Measurements from ENCODE around the gene CWC15. TPM values are rescaled to one million over a fixed set of nuclear protein-coding genes. Genes with fewer than 3 reads are reported as not detected.

CWC15 gene
- total RNA-seq, 2 experiments from 2014 or later: 42.5 to 66.0 TPM

DNA sequence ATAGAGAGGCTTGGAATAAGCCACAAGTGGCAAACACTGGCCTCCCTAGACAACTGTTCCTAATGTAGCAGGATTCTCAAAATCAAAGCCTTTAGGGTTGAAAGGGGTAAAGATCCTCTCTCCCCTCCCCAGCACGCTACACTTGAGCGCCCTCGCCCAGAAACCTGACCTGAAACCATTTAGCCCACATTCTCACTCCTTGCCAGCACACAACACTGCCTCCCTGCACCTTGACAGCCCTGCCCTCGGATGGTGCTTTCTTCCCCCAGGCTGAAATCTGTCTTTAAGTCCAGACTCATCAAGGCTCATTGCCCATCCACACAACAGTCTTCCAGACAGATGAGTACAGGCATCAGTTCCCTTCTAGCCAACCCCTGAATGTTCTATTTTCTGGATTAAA, 26.5 kb downstream of the CWC15 start:
- BruUV-seq (replicated peaks): no TSS peak
- CTCF ChIA-PET (ENCODE audit: unreplicated experiment): no interaction called here
- TF ChIP-seq EZH2phosphoT487 (IDR thresholded peaks at IDR 0.05; ENCODE audit: borderline replicate concordance, low read depth, low read length): no peak
- TF ChIP-seq, protein P1, sequence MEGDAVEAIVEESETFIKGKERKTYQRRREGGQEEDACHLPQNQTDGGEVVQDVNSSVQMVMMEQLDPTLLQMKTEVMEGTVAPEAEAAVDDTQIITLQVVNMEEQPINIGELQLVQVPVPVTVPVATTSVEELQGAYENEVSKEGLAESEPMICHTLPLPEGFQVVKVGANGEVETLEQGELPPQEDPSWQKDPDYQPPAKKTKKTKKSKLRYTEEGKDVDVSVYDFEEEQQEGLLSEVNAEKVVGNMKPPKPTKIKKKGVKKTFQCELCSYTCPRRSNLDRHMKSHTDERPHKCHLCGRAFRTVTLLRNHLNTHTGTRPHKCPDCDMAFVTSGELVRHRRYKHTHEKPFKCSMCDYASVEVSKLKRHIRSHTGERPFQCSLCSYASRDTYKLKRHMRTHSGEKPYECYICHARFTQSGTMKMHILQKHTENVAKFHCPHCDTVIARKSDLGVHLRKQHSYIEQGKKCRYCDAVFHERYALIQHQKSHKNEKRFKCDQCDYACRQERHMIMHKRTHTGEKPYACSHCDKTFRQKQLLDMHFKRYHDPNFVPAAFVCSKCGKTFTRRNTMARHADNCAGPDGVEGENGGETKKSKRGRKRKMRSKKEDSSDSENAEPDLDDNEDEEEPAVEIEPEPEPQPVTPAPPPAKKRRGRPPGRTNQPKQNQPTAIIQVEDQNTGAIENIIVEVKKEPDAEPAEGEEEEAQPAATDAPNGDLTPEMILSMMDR (conservative IDR thresholded peaks at IDR 0.05; ENCODE audit: low read length): no peak
- no peaks in the 10 kb centered on the region for H3K9me3 ChIP-seq (ENCODE audit: low read length)
- H3K4me3 ChIP-seq (ENCODE audit: low read depth, low read length, poor library complexity, severe bottlenecking): no peak overlapping the region
- DNase-seq (ENCODE audit: low spot score): no peak
- no peak overlapping the region for H3K27ac ChIP-seq (ENCODE audit: low read depth, low read length, poor library complexity, severe bottlenecking)
- intact Hi-C loops (cut with micrococcal nuclease; ENCODE audit: unreplicated experiment): no loop called here
- POLR2A ChIA-PET: no interaction called here
- no peaks in the 10 kb centered on the region for H3K36me3 ChIP-seq (ENCODE audit: insufficient read depth, low read length)
- no peaks in the 10 kb centered on the region for H4K20me1 ChIP-seq (ENCODE audit: insufficient read depth, low read length)
- no peaks in the 10 kb centered on the region for H3K79me2 ChIP-seq (ENCODE audit: insufficient read depth, low read depth, low read length)
- H3K9me2 ChIP-seq (ENCODE audit: insufficient read depth, low read length): no peaks in the 10 kb centered on the region
- H2AFZ ChIP-seq (ENCODE audit: low read length): no peak overlapping the region
- no peak overlapping the region for H3K4me2 ChIP-seq (ENCODE audit: low read length)
- no peaks in the 10 kb centered on the region for H3K4me1 ChIP-seq (ENCODE audit: insufficient read depth, low read length, poor library complexity, severe bottlenecking)

DNA sequence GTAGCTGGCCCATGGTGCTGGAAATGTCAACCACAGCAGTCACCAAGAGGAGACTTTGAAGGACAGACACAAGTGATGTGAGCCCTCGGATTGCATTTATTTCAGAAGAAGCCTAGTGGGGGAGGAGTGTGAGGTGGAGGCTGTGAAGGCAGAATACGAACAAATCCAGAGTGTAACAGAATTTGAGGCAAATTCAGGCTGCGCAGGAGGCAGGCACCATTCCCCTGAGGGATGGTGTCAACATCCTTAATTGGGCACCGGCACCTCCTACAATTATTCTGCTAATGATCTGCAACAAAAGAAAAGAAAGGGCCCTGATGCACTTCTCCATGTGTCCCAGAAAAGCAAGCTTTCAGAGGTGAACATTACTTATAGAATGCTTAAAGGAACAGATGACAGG, 32.2 kb downstream of the CWC15 start:
- Histone ChIP-seq H3K27ac (ENCODE audit: low read depth, low read length, poor library complexity, severe bottlenecking) (no peak overlapping the region), H4K20me1 (ENCODE audit: insufficient read depth, low read length) (no peaks in the 10 kb centered on the region), H3K36me3 (ENCODE audit: insufficient read depth, low read length) (no peaks in the 10 kb centered on the region), H3K4me3 (ENCODE audit: low read depth, low read length, poor library complexity, severe bottlenecking) (no peak overlapping the region), H3K4me2 (ENCODE audit: low read length) (no peak overlapping the region), H3K9me3 (ENCODE audit: low read length) (no peaks in the 10 kb centered on the region), H3K9me2 (ENCODE audit: insufficient read depth, low read length) (no peaks in the 10 kb centered on the region), H3K79me2 (ENCODE audit: insufficient read depth, low read depth, low read length) (no peaks in the 10 kb centered on the region), H2AFZ (ENCODE audit: low read length) (no peak overlapping the region), H3K4me1 (ENCODE audit: insufficient read depth, low read length, poor library complexity, severe bottlenecking) (no peaks in the 10 kb centered on the region)
- no peak for DNase-seq (ENCODE audit: low spot score)
- POLR2A ChIA-PET: interaction anchor here (1.0 kb wide), 1 partner anchor 16 kb away, joined by 3 read pairs; no protein-coding TSS in a partner anchor
- no TSS peak for BruUV-seq (replicated peaks)
- TF ChIP-seq EZH2phosphoT487 (IDR thresholded peaks at IDR 0.05; ENCODE audit: borderline replicate concordance, low read depth, low read length): no peak
- TF ChIP-seq, protein P1 (conservative IDR thresholded peaks at IDR 0.05; ENCODE audit: low read length): no peak
- CTCF ChIA-PET (ENCODE audit: unreplicated experiment): no interaction called here
- intact Hi-C loops (cut with micrococcal nuclease; ENCODE audit: unreplicated experiment): no loop called here

DNA sequence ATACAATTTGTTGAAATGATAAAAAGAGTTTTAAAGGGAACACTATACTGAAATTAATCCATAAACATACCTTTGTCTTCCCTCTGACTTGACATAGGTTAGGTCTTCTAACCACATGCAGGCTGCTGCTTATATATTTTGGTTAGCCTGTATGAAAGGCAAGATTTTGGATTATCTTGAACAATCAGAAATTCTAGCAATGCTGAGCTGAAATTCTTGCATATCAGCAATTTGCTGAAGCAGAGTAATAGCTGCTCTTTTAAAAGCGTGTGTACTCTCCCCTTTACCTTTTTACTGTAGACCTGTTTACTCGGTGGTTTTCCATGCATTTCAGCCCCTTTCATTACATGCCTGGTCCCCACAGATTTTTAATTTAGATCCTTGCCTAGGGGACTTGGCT, 34.0 kb downstream of the CWC15 start:
- Histone ChIP-seq H3K4me3 (ENCODE audit: low read depth, low read length, poor library complexity, severe bottlenecking) (no peak overlapping the region), H3K27ac (ENCODE audit: low read depth, low read length, poor library complexity, severe bottlenecking) (no peak overlapping the region), H3K9me3 (ENCODE audit: low read length) (no peaks in the 10 kb centered on the region), H3K4me2 (ENCODE audit: low read length) (no peak overlapping the region), H4K20me1 (ENCODE audit: insufficient read depth, low read length) (no peaks in the 10 kb centered on the region), H3K79me2 (ENCODE audit: insufficient read depth, low read depth, low read length) (no peaks in the 10 kb centered on the region), H3K36me3 (ENCODE audit: insufficient read depth, low read length) (no peaks in the 10 kb centered on the region), H2AFZ (ENCODE audit: low read length) (no peak overlapping the region), H3K4me1 (ENCODE audit: insufficient read depth, low read length, poor library complexity, severe bottlenecking) (no peaks in the 10 kb centered on the region), H3K9me2 (ENCODE audit: insufficient read depth, low read length) (no peaks in the 10 kb centered on the region)
- intact Hi-C loops (cut with micrococcal nuclease; ENCODE audit: unreplicated experiment): no loop called here
- BruUV-seq (replicated peaks): no TSS peak
- DNase-seq (ENCODE audit: low spot score): no peak
- POLR2A ChIA-PET: no interaction called here
- no peak for TF ChIP-seq EZH2phosphoT487 (IDR thresholded peaks at IDR 0.05; ENCODE audit: borderline replicate concordance, low read depth, low read length)
- TF ChIP-seq, protein P1 (conservative IDR thresholded peaks at IDR 0.05; ENCODE audit: low read length): no peak
- CTCF ChIA-PET (ENCODE audit: unreplicated experiment): no interaction called here

Measured in OCI-LY7 (cell line).